SK-N-SH (cell line): ENCODE measurements around the gene PDE11A. TPM values are rescaled to one million over a fixed set of nuclear protein-coding genes. Genes with fewer than 3 reads are reported as not detected.

Source experiments
- CTCF ChIA-PET: fragments of 300-600, 350-600 bp; formaldehyde crosslinking; extraction: SDS; loops from one replicate; lab custom pipeline; 2021; lab: Yijun Ruan, JAX
- POLR2A ChIA-PET: fragments of 350-600 bp; sonication (Branson Sonifier 250); formaldehyde crosslinking; extraction: SDS; loops from one replicate; lab custom pipeline; 2020; ENCODE audit warnings: antibody characterized with exemption, inconsistent platforms; lab: Yijun Ruan, JAX
- DNase-seq: peaks from one replicate; pipeline ENCODE4 v3.0.0; 2012
- H2AFZ ChIP-seq: fragments of 200-600 bp; sonication (generic); 2 replicates; pipeline ENCODE4 v1.8.1; 2016; ENCODE audit warnings: antibody characterized with exemption, mild to moderate bottlenecking, low read depth
- H3F3A ChIP-seq: fragments of 200-600 bp; sonication (generic); replicated peaks from 2 replicates; pipeline ENCODE3; 2016; ENCODE audit warnings: antibody characterized with exemption, mild to moderate bottlenecking; ENCODE audit not compliant: insufficient read depth
- H3K27ac ChIP-seq, 2 experiments: fragments of 200-500 bp in 1 of 2; fragments of 200-600 bp in 1 of 2; sonication (Bioruptor generic) in 1 of 2; sonication (generic), shearing (Covaris generic) in 1 of 2; 2 replicates each; pipeline versions ENCODE4 v1.5.1 to v1.6.1; 2014 to 2016; ENCODE audit warnings: low read depth in 2 of 2, inconsistent platforms in 1 of 2, low read length in 1 of 2, mild to moderate bottlenecking in 1 of 2, mixed read lengths in 1 of 2
- H3K27me3 ChIP-seq: fragments of 200-600 bp; sonication (generic), shearing (Covaris generic); 2 replicates; pipeline ENCODE4 v1.6.1; 2016; ENCODE audit warnings: mixed run types; ENCODE audit not compliant: insufficient read depth
- H3K36me3 ChIP-seq, 2 experiments: fragments of 200-500 bp in 1 of 2; fragments of 200-600 bp in 1 of 2; sonication (Bioruptor generic) in 1 of 2; sonication (generic) in 1 of 2; replicated peaks in 1 of 2; 2 replicates each; pipeline versions ENCODE3 to v1.5.1; 2014 to 2016; ENCODE audit warnings: low read length in 1 of 2, mild to moderate bottlenecking in 1 of 2; ENCODE audit not compliant: insufficient read depth in 2 of 2, control insufficient read depth in 1 of 2
- H3K4me1 ChIP-seq, 2 experiments: fragments of 200-500 bp in 1 of 2; fragments of 200-600 bp in 1 of 2; sonication (Bioruptor generic) in 1 of 2; sonication (generic), shearing (Covaris generic) in 1 of 2; 2 replicates each; pipeline versions ENCODE4 v1.5.1 to v1.6.1; 2014 to 2016; ENCODE audit warnings: low read depth in 1 of 2, low read length in 1 of 2, mixed run types in 1 of 2; ENCODE audit not compliant: insufficient read depth in 2 of 2, control insufficient read depth in 1 of 2
- H3K4me2 ChIP-seq: fragments of 200-600 bp; sonication (generic), shearing (Covaris generic); 2 replicates; pipeline ENCODE4 v1.6.1; 2017; ENCODE audit warnings: mixed run types
- H3K4me3 ChIP-seq, 2 experiments: fragments of 200-500 bp in 1 of 2; fragments of 200-600 bp in 1 of 2; sonication (Bioruptor generic) in 1 of 2; sonication (generic), shearing (Covaris generic) in 1 of 2; 2 replicates each; pipeline versions ENCODE4 v1.5.1 to v1.8.1; 2014 to 2016; ENCODE audit warnings: low read depth in 2 of 2, inconsistent platforms in 1 of 2, low read length in 1 of 2, mild to moderate bottlenecking in 1 of 2, mixed read lengths in 1 of 2, moderate library complexity in 1 of 2
- H3K79me2 ChIP-seq: fragments of 200-600 bp; sonication (generic); 2 replicates; pipeline ENCODE4 v1.8.1; 2017; ENCODE audit warnings: mild to moderate bottlenecking; ENCODE audit not compliant: insufficient read depth
- H3K9ac ChIP-seq: fragments of 200-600 bp; sonication (generic); 2 replicates; pipeline ENCODE4 v1.6.1; 2017; ENCODE audit warnings: mixed run types
- H3K9me2 ChIP-seq: fragments of 200-600 bp; sonication (generic); 2 replicates; pipeline ENCODE4 v1.6.1; 2017; ENCODE audit warnings: mixed run types
- H3K9me3 ChIP-seq: fragments of 200-600 bp; sonication (generic); 2 replicates; pipeline ENCODE4 v1.6.1; 2017; ENCODE audit warnings: mixed run types, mild to moderate bottlenecking, moderate library complexity
- H4K20me1 ChIP-seq: fragments of 200-600 bp; sonication (generic); 2 replicates; pipeline ENCODE4 v1.6.1; 2017; ENCODE audit warnings: mild to moderate bottlenecking, mixed run types; ENCODE audit not compliant: insufficient read depth
- CHD2 ChIP-seq: fragments of 150-350 bp; IDR thresholded peaks from 2 replicates; pipeline ENCODE4 v1.6.1; 2018; ENCODE audit warnings: low read length; ENCODE audit not compliant: partially characterized antibody
- FOSL2 ChIP-seq: IDR thresholded peaks from 2 replicates; pipeline ENCODE4 v1.4.0; 2012; ENCODE audit warnings: low read depth, mild to moderate bottlenecking, moderate library complexity, borderline replicate concordance
- FOXJ3 ChIP-seq: sonication (generic); formaldehyde crosslinking; IDR thresholded peaks from 2 replicates; pipeline ENCODE4 v1.5.1; 2020; ENCODE audit warnings: mild to moderate bottlenecking, missing genetic modification reagents
- GABPA ChIP-seq: IDR thresholded peaks from 2 replicates; pipeline ENCODE4 v1.4.0; 2012; ENCODE audit warnings: low read depth, mild to moderate bottlenecking
- MEF2A ChIP-seq: IDR thresholded peaks from 2 replicates; pipeline ENCODE4 v1.4.0; 2012; ENCODE audit warnings: low read depth, borderline replicate concordance
- MXI1 ChIP-seq: IDR thresholded peaks from 2 replicates; pipeline ENCODE4 v1.6.1; 2012; ENCODE audit warnings: mild to moderate bottlenecking, low read depth, low read length, improper control_type of control experiment
- NRF1 ChIP-seq: IDR thresholded peaks from 2 replicates; pipeline ENCODE4 v1.6.1; 2012; ENCODE audit warnings: low read depth, mild to moderate bottlenecking, low read length
- POLR2AphosphoS5 ChIP-seq: IDR thresholded peaks from 2 replicates; pipeline ENCODE4 v1.6.1; 2012; ENCODE audit warnings: low read depth, low read length
- RAD21 ChIP-seq: IDR thresholded peaks from 2 replicates; pipeline ENCODE4 v1.6.1; 2012; ENCODE audit warnings: mild to moderate bottlenecking, low read length
- REST ChIP-seq: IDR thresholded peaks from 2 replicates; pipeline ENCODE4 v1.6.1; 2012; ENCODE audit warnings: mild to moderate bottlenecking, low read depth, low read length, moderate library complexity
- SIN3A ChIP-seq: IDR thresholded peaks from 2 replicates; pipeline ENCODE4 v1.6.1; 2012; ENCODE audit warnings: low read depth, mild to moderate bottlenecking, low read length, moderate library complexity, borderline replicate concordance
- TEAD4 ChIP-seq: IDR thresholded peaks from 2 replicates; pipeline ENCODE4 v1.4.0; 2012; ENCODE audit warnings: mild to moderate bottlenecking, borderline replicate concordance; ENCODE audit not compliant: insufficient read depth
- WGBS: methylation state at CpG from one replicate; pipeline ENCODE4 v1.1.6; 2017; ENCODE audit warnings: low lambda C conversion rate; 5-methylcytosine and 5-hydroxymethylcytosine counted together
- polyA plus RNA-seq, 3 experiments: library from polyadenylated mRNA; depleted of rRNA; stranded (reverse); fragments of >200 nt; gene quantifications; 2 replicates each; pipeline ENCODE4 v1.2.3, GENCODE V29; 2012
- TF ChIP-seq, protein P1 (sequence below): fragments of 150-350 bp; IDR thresholded peaks from 2 replicates; pipeline ENCODE4 v1.6.1; 2016; ENCODE audit warnings: mild to moderate bottlenecking, low read depth, low read length

PDE11A gene
- polyA plus RNA-seq, 1 of the 3 experiments (the other 2 are of a cell fraction): 0.10 TPM

- TF ChIP-seq REST (no peak), CHD2 (no peak), FOXJ3 (CRISPR knock-in tag) (no peak), SIN3A (no peak), MXI1 (no peak), NRF1 (no peak), MEF2A (no peak), FOSL2 (no peak), RAD21 (no peak)
- TF ChIP-seq, protein P1, sequence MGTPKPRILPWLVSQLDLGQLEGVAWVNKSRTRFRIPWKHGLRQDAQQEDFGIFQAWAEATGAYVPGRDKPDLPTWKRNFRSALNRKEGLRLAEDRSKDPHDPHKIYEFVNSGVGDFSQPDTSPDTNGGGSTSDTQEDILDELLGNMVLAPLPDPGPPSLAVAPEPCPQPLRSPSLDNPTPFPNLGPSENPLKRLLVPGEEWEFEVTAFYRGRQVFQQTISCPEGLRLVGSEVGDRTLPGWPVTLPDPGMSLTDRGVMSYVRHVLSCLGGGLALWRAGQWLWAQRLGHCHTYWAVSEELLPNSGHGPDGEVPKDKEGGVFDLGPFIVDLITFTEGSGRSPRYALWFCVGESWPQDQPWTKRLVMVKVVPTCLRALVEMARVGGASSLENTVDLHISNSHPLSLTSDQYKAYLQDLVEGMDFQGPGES: no peak
Observed at GRCh38 chr2:177748360-177748759, 324.2 kb downstream of the PDE11A start (continued).

- no peak overlapping the region for H3K4me3 ChIP-seq
- H3K9ac ChIP-seq: no peak overlapping the region
- H4K20me1 ChIP-seq: no peaks in the 10 kb centered on the region
- POLR2A ChIA-PET: no interaction called here
- no peak overlapping the region for H3K27ac ChIP-seq
- H3K27me3 ChIP-seq: no peaks in the 10 kb centered on the region
- no peaks in the 10 kb centered on the region for H3K36me3 ChIP-seq
- no peaks in the 10 kb centered on the region for H3K9me2 ChIP-seq
- H3K9me3 ChIP-seq: no peaks in the 10 kb centered on the region
- H3K4me2 ChIP-seq: no peak overlapping the region
- TF ChIP-seq POLR2AphosphoS5: no peak
- TF ChIP-seq GABPA: no peak
- TF ChIP-seq MEF2A: no peak
- TF ChIP-seq MXI1: no peak
- TF ChIP-seq TEAD4: no peak
- TF ChIP-seq, all 33 proteins: peak for 0
- H2AFZ ChIP-seq: no peak overlapping the region
- CTCF ChIA-PET: interaction anchor here (1.5 to 2.4 kb wide), 4 partner anchors 11 to 583 kb away, joined by 4 to 7 read pairs (median 6); no protein-coding TSS in a partner anchor
- no peaks in the 10 kb centered on the region; a peak in 1 of 4 replicates for H3K4me1 ChIP-seq
- WGBS: 57% methylated on average over 4 of the region's 4 CpGs
- DNase-seq: no peak
- no peaks in the 10 kb centered on the region for H3F3A ChIP-seq
- no peaks in the 10 kb centered on the region for H3K79me2 ChIP-seq
Observed at GRCh38 chr2:177747384-177747783, 325.2 kb downstream of the PDE11A start.
